Posterior cingulate gyrus (tissue), 11 donors: ENCODE measurements around the gene WWC1.
A peak's percentile ranks its signal among the peaks of the same experiment; 100 is the strongest.

ENCODE experiments used
- DNase-seq, 10 donors: peaks; one replicate each; pipeline versions ENCODE4 v3.0.0 to v3.0.0-alpha.2; 2020 to 2021; ENCODE audit warnings: mixed read lengths in 3 of 10
- intact Hi-C: fragments of 100-400 bp; cut with DNase I; formaldehyde crosslinking; loops from one replicate; pipeline ENCODE4 v1.15.1; 2023

WWC1 gene

GRCh38 chr5:168291342-168291963 lies at the start of gene WWC1:
WWC1 (plus strand) TSS chr5:168291645; CDS start chr5:168292153, 508 bp downstream.
- DNase-seq = peak in 9 of 10 donors; percentile 44 to 93 (median 61)
- intact Hi-C loops = loop anchor here (10.0 kb wide), 1 partner anchor 123 kb away; no protein-coding TSS in a partner anchor

DNA sequence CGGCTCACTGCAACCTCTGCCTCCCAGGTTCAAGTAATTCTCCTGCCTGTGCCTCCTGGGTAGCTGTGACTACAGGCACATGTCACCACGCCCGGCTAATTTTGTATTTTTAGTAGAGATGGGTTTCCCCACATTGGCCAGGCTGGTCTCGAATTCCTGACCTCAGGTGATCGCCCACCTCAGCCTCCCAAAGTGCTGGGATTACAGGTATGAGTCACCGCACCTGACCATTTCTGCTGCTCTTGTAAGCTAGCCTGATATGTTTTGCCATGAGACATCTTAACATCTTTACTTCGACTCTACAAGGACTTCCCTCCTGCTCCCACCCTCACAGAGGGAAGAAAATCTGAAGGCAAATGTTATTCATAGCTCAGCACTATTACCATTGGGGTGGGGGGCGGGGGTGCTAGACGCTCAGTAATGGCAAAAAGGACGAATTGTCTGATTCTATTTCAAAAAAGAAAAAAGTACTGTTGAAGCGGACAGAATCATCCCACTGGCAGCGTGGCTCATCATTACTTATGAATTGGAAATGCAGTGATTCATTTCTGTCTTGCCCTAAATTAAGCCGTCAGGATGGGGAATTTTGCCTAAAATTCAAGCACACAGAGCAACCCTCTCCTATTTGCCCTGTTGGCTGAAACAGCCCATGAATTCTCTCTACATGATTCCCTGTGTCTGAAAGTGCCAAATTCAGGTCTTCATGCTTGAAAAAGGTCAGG lies 46.4 kb upstream of the WWC1 start:
- DNase-seq = no peak
- intact Hi-C loops = no loop called here

- intact Hi-C loops = no loop called here
- no peak for DNase-seq
Observed at GRCh38 chr5:168249923-168250322, 41.5 kb upstream of the WWC1 start.

DNA sequence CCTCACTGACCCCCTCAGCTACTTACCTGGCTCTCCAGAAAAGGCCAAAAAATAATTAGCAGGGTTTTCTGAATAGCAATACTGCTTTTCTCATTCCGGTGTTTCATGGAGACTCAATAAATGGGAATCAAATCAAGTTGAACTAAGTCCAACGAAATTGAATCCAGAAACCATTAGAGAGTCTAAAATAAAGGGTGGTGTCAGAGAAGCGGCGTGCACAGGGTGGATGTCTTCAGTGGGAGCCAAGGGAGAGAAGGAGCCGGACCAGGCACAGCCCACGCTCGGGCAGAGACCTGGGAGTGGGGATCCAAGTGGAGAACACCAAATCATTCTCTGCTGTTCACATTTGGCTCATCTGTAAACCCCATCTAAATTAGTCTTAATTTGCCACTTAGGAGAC lies 40.2 kb upstream of the WWC1 start:
- intact Hi-C loops = no loop called here
- DNase-seq = peak in 1 of 10 donors; percentile 71

DNA sequence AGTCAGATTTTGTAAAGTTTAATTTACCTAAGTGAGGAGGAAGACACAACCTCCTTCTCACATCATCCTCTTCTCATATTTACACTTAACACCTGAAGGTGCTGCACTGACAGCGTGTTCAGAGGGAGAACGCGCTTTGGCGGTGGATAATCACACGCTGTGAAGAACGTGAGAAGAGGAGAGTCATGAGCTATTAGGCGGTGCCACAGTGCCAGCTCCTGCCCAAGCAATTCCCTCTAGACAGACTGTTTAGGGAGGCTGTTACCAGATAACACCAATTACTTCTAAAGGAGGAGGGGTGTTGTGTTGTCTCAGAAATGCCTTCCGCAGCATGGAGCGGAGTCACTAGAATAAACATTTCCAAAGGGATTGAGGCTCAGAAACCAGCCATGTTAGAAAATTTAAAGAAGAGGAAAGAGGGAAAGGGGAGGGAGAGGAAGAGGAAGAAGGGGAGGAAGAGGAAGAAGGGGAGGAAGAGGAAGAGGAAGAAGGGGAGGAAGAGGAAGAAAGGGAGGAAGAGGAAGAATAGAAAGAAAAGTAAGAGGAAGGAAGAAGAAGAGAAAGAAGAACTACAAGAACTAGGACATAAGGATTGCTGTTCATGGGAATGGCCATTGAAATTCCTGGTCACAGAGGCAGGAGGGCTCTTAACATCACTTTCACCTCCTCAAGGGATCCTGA lies 37.3 kb upstream of the WWC1 start:
- intact Hi-C loops = no loop called here
- DNase-seq = no peak

GRCh38 chr5:168260353-168261226 lies 30.9 kb upstream of the WWC1 start:
- intact Hi-C loops = no loop called here
- no peak for DNase-seq

DNA sequence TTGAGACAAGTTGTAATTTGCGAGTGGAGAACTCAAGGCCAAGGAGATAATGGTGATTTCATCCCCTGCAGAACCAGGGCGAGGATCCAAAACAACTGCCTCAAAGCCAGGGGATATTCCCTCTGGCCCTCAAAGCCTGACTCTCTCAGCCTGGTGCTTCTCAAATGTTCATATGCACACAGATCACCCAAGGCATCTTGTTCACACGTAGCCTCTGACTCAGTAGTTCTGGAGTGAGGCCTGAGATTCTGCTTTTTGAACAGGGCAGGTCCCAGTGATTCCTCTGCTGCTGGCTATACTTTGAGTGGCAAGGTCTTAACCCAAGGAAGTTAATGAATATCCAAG lies 30.2 kb upstream of the WWC1 start:
- intact Hi-C loops = no loop called here

GRCh38 chr5:168262042-168262743 lies 29.3 kb upstream of the WWC1 start:
- no peak for DNase-seq
- intact Hi-C loops = no loop called here

More for the DNA sequence above, 30.2 kb upstream of the WWC1 start:
- DNase-seq = no peak

- intact Hi-C loops = no loop called here
- DNase-seq = no peak
Observed at GRCh38 chr5:168263121-168263520, 28.3 kb upstream of the WWC1 start.

- DNase-seq = no peak
- intact Hi-C loops = loop anchor here (5.0 kb wide), 2 partner anchors 221 to 1316 kb away; partner anchors contain the start of genes RARS1 and SPDL1
Observed at GRCh38 chr5:168266016-168266415, 25.4 kb upstream of the WWC1 start.

DNA sequence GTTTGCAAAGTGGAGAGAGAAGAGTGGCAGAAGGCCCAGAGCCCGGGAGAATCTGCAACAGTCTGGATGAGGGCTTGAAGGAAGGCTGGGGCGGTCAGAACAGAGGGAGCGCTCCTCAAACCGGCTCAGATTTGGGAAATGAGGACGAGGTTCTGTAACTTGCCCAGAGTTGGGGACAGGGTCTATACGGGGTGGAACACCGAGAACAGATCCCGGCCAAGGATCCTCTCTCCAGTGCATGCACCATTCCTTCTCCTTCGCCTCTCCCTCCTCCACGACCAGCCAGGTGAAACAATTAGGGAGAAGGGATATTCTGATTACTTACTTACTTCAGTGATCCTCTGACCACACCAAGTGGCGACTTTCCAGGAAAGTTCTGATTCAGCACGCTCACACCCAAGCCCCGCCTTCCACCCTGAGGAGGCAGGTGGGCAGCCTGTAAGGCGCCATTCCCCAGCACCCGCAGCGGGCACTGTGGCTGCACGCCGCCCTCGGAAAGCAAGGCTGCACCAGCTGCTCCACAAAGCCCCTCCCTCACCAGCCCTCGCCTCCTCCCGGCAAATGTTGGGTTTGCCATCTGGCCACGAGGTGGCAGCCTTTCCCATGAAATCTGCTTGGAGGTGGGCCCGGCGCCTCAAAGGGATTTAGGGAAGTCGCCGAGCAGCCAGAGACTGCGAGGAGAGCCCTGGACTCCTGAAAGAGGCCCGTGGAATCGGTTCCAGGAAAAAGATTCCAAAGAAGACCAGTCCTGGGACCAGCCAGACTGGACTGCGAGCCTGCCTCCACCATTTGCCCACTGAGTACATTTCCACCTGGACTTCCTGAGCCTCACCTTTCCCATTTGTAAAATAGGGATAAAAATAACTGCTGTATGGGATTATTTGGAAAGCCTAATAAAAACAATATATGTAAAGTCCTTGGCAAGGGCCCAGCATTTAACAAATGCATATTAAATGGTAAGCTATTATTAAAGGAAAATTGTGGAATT lies 22.2 kb upstream of the WWC1 start:
- peak; percentile 81 to 98 (median 90) for DNase-seq
- intact Hi-C loops = loop anchor here (5.0 kb wide), 2 partner anchors 218 to 1313 kb away; partner anchors contain the start of genes RARS1 and SPDL1

GRCh38 chr5:168269937-168270330 lies 21.5 kb upstream of the WWC1 start:
- intact Hi-C loops = loop anchor here (5.0 kb wide), 2 partner anchors 217 to 1312 kb away; partner anchors contain the start of genes RARS1 and SPDL1
- DNase-seq = no peak

- DNase-seq = no peak
- intact Hi-C loops = no loop called here
Observed at GRCh38 chr5:168270476-168270875, 21.0 kb upstream of the WWC1 start.

- intact Hi-C loops = no loop called here
- DNase-seq = no peak
Observed at GRCh38 chr5:168273056-168273980, 18.1 kb upstream of the WWC1 start.

- intact Hi-C loops = no loop called here
- no peak for DNase-seq
Observed at GRCh38 chr5:168274406-168274805, 17.0 kb upstream of the WWC1 start.

DNA sequence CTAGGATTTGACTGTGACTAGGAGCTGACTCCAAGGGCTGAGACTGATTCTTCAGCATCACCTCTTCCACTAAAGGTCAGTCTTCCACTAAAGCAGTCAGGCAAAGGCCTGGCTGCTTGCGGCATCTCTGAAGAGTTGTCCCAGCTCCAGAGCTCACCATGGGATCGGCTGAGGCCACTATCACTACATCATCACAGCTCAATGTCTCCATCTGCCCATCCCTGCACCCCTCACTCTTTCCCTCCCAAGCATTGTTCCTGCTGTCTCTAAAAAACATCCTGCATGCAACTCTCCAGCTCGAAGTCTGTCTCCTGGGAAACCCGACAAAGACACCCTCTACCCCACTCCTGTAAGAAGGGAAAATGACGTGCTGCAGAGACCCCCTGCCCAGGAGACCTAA lies 15.5 kb upstream of the WWC1 start:
- intact Hi-C loops = no loop called here
- DNase-seq = no peak

GRCh38 chr5:168282120-168282519 lies 9.3 kb upstream of the WWC1 start:
- no peak for DNase-seq
- intact Hi-C loops = no loop called here

- intact Hi-C loops = no loop called here
- DNase-seq = no peak
Observed at GRCh38 chr5:168284809-168285208, 6.6 kb upstream of the WWC1 start.
